GM21825 (cell line): Measurements from ENCODE around the gene SSRP1.

Experiments
- ATAC-seq: cut with Tn5 transposase; IDR thresholded peaks from one replicate; pipeline ENCODE4 v1.9.1; 2021; ENCODE audit warnings: mild to moderate bottlenecking, moderate library complexity; ENCODE audit not compliant: unreplicated experiment

SSRP1 gene

GRCh38 chr11:57276169-57276970 is 59.3 kb downstream of the SSRP1 start:
- ATAC-seq = no peak
